Measurements from ENCODE around the gene A2ML1. TPM values are rescaled to one million over a fixed set of nuclear protein-coding genes. Genes with fewer than 3 reads are reported as not detected.

Gene A2ML1
- total RNA-seq, 4 donors from 2014 or later: not detected

GRCh38 chr12:8909752-8910151 is 87.3 kb downstream of the A2ML1 start:
- intact Hi-C loops (cut with DNase I; ENCODE audit: low total_unique reads): no loop called here
- Histone ChIP-seq H3K4me1 (peaks cover 6 to 14% (median 8%) of the 10 kb centered on the region in 4 donors), H3K4me3 (no peak overlapping the region), H3K9me3 (no peaks in the 10 kb centered on the region), H3K27me3 (no peaks in the 10 kb centered on the region), H3K36me3 (no peaks in the 10 kb centered on the region), H3K27ac (no peak overlapping the region)
- in situ Hi-C loops (cut with MboI; ENCODE audit: low pct_ligation_motif_present in 1 of 4, low pct_unique_long_range_greater_than_20kb in 1 of 4, low sequenced_read_pairs in 3 of 4): no loop called here
- TF ChIP-seq EP300 (IDR thresholded peaks at IDR 0.05; ENCODE audit: low read depth) (no peak), CTCF (IDR thresholded peaks at IDR 0.05) (no peak), POLR2AphosphoS5 (IDR thresholded peaks at IDR 0.05) (no peak), POLR2A (IDR thresholded peaks at IDR 0.05) (no peak)
- WGBS, 2 donors (ENCODE audit: low coverage in 1 of 2): 81 to 91% methylated on average over 5 of the region's 5 CpGs
- DNase-seq: no peak

GRCh38 chr12:8911606-8912268 is 89.3 kb downstream of the A2ML1 start:
- WGBS, 2 donors (ENCODE audit: low coverage in 1 of 2): 71 to 80% methylated on average over 3 of the region's 3 CpGs
- in situ Hi-C loops (cut with MboI; ENCODE audit: low pct_ligation_motif_present in 1 of 4, low pct_unique_long_range_greater_than_20kb in 1 of 4, low sequenced_read_pairs in 3 of 4): no loop called here
- no peak for DNase-seq

GRCh38 chr12:8912914-8913313 is 90.5 kb downstream of the A2ML1 start:
- 41 to 72% methylated on average over 3 to 9 of the region's 9 CpGs for WGBS, 2 donors (ENCODE audit: low coverage in 1 of 2)
- in situ Hi-C loops (cut with MboI; ENCODE audit: low pct_ligation_motif_present in 1 of 4, low pct_unique_long_range_greater_than_20kb in 1 of 4, low sequenced_read_pairs in 3 of 4): no loop called here
- Histone ChIP-seq H3K27me3 (no peaks in the 10 kb centered on the region), H3K27ac (peak overlapping the region; percentile 86 to 93 (median 90)), H3K4me1 (peaks cover 6 to 30% (median 17%) of the 10 kb centered on the region in 4 donors), H3K36me3 (no peaks in the 10 kb centered on the region), H3K9me3 (no peaks in the 10 kb centered on the region), H3K4me3 (no peak overlapping the region)
- TF ChIP-seq EP300 (IDR thresholded peaks at IDR 0.05; ENCODE audit: low read depth) (no peak), POLR2A (IDR thresholded peaks at IDR 0.05) (no peak), CTCF (IDR thresholded peaks at IDR 0.05) (peak in 2 of 5 experiments; percentile 17 to 18)
- DNase-seq: no peak
- intact Hi-C loops (cut with DNase I; ENCODE audit: low total_unique reads): no loop called here

More at GRCh38 chr12:8911606-8912268, 89.3 kb downstream of the A2ML1 start:
- Histone ChIP-seq H3K4me1 (peaks cover 6 to 30% (median 17%) of the 10 kb centered on the region in 4 donors), H3K4me3 (no peak overlapping the region), H3K27ac (no peak overlapping the region), H3K27me3 (no peaks in the 10 kb centered on the region), H3K36me3 (no peaks in the 10 kb centered on the region), H3K9me3 (no peaks in the 10 kb centered on the region)
- intact Hi-C loops (cut with DNase I; ENCODE audit: low total_unique reads): no loop called here
- TF ChIP-seq EP300 (IDR thresholded peaks at IDR 0.05; ENCODE audit: low read depth): no peak
- no peak for TF ChIP-seq POLR2AphosphoS5 (IDR thresholded peaks at IDR 0.05)
- no peak for TF ChIP-seq CTCF (IDR thresholded peaks at IDR 0.05)
- no peak for TF ChIP-seq POLR2A (IDR thresholded peaks at IDR 0.05)

- H3K27ac ChIP-seq: peak overlapping the region; percentile 86 to 93 (median 90)
- H3K27me3 ChIP-seq: no peaks in the 10 kb centered on the region
- in situ Hi-C loops (cut with MboI; ENCODE audit: low pct_ligation_motif_present in 1 of 4, low pct_unique_long_range_greater_than_20kb in 1 of 4, low sequenced_read_pairs in 3 of 4) (no loop called here), intact Hi-C loops (cut with DNase I; ENCODE audit: low total_unique reads) (no loop called here)
- H3K4me3 ChIP-seq: peak overlapping the region; percentile 34 to 96 (median 74)
- no peak for DNase-seq
- TF ChIP-seq POLR2AphosphoS5 (IDR thresholded peaks at IDR 0.05) (no peak), EP300 (IDR thresholded peaks at IDR 0.05; ENCODE audit: low read depth) (no peak), CTCF (IDR thresholded peaks at IDR 0.05) (no peak), POLR2A (IDR thresholded peaks at IDR 0.05) (no peak)
- no peaks in the 10 kb centered on the region for H3K9me3 ChIP-seq
- peaks cover 6 to 30% (median 17%) of the 10 kb centered on the region in 4 donors for H3K4me1 ChIP-seq
- no peaks in the 10 kb centered on the region for H3K36me3 ChIP-seq
- whole genome bisulfite sequencing, 2 donors (ENCODE audit: low coverage in 1 of 2): 21 to 33% methylated on average over 3 to 6 of the region's 6 CpGs
Observed at GRCh38 chr12:8913702-8914032, 91.2 kb downstream of the A2ML1 start.
